HepG2 (cell line): ENCODE results near the gene LMAN2L. TPM values are rescaled to one million over a fixed set of nuclear protein-coding genes. Genes with fewer than 3 reads are reported as not detected.
A peak's percentile ranks its signal among the peaks of the same experiment; 100 is the strongest.

Experiments
- AHDC1 ChIP-seq: sonication (generic); formaldehyde crosslinking; IDR thresholded peaks from 2 replicates; pipeline ENCODE4 v1.5.1; 2020; ENCODE audit warnings: mild to moderate bottlenecking, missing genetic modification reagents, borderline replicate concordance
- CEBPB ChIP-seq: IDR thresholded peaks from 2 replicates; pipeline ENCODE4 v1.6.1; 2011; ENCODE audit warnings: low read depth, low read length, improper control_type of control experiment, borderline replicate concordance
- DBP ChIP-seq: sonication (generic); formaldehyde crosslinking; IDR thresholded peaks from 2 replicates; pipeline ENCODE4 v1.4.0; 2020; ENCODE audit warnings: missing genetic modification reagents; ENCODE audit errors: not compliant biosample characterization
- E2F5 ChIP-seq: sonication (generic); formaldehyde crosslinking; conservative IDR thresholded peaks from 2 replicates; pipeline ENCODE4 v1.4.0; 2020; ENCODE audit warnings: missing genetic modification reagents
- FLYWCH1 ChIP-seq: sonication (generic); formaldehyde crosslinking; IDR thresholded peaks from 2 replicates; pipeline ENCODE4 v1.8.1; 2023; ENCODE audit warnings: mild to moderate bottlenecking, missing genetic modification reagents
- MAZ ChIP-seq, 2 experiments: sonication (generic) in 1 of 2; formaldehyde crosslinking in 1 of 2; IDR thresholded peaks; 2 replicates each; pipeline versions ENCODE4 v1.5.0 to v1.6.1; 2012 to 2020; ENCODE audit warnings: low read depth in 2 of 2, mild to moderate bottlenecking in 2 of 2, borderline replicate concordance in 1 of 2, improper control_type of control experiment in 1 of 2, low read length in 1 of 2, missing genetic modification reagents in 1 of 2, moderate library complexity in 1 of 2
- NONO ChIP-seq, 2 experiments: fragments of 450-650 bp in 1 of 2; sonication (generic) in 1 of 2; formaldehyde crosslinking in 1 of 2; IDR thresholded peaks in 1 of 2; conservative IDR thresholded peaks in 1 of 2; 2 replicates each; pipeline versions ENCODE4 v1.6.1 to v1.8.0; 2017 to 2022; ENCODE audit warnings: mild to moderate bottlenecking in 1 of 2, missing genetic modification reagents in 1 of 2, moderate library complexity in 1 of 2
- SNAI1 ChIP-seq: sonication (generic); formaldehyde crosslinking; IDR thresholded peaks from 2 replicates; pipeline ENCODE4 v1.5.0; 2020; ENCODE audit warnings: mild to moderate bottlenecking, missing genetic modification reagents, borderline replicate concordance
- SNAPC5 ChIP-seq: sonication (generic); formaldehyde crosslinking; IDR thresholded peaks from 2 replicates; pipeline ENCODE4 v1.8.1; 2023; ENCODE audit warnings: mild to moderate bottlenecking, missing genetic modification reagents, borderline replicate concordance
- SRF ChIP-seq: IDR thresholded peaks from 2 replicates; pipeline ENCODE4 v1.6.1; 2011; ENCODE audit warnings: mild to moderate bottlenecking, low read depth, low read length, moderate library complexity
- TFE3 ChIP-seq: IDR thresholded peaks from 2 replicates; pipeline ENCODE4 v1.6.1; 2016
- ZBTB14 ChIP-seq: sonication (generic); formaldehyde crosslinking; IDR thresholded peaks from 2 replicates; pipeline ENCODE4 v1.4.0; 2020; ENCODE audit warnings: missing genetic modification reagents
- ZNF724P ChIP-seq: sonication (generic); formaldehyde crosslinking; IDR thresholded peaks from 2 replicates; pipeline ENCODE4 v1.8.0; 2022; ENCODE audit warnings: missing genetic modification reagents, borderline replicate concordance
- polyA plus RNA-seq, 8 experiments: library from polyadenylated mRNA; depleted of rRNA in 3 of 8; stranded (reverse) in 7 of 8; unstranded in 1 of 8; fragments of >200 nt; fragmentation: Illumina TruSeq in 4 of 8; extraction: Trizol in 4 of 8; gene quantifications; 2 replicates each; pipeline versions ENCODE4 v1.2.1 to v1.2.3, GENCODE V29; 2011 to 2016; ENCODE audit warnings: low read depth in 4 of 8, missing spikeins in 1 of 8, mixed read lengths in 1 of 8; ENCODE audit not compliant: insufficient read depth in 1 of 8
- total RNA-seq, 5 experiments: library from RNA; depleted of rRNA; stranded (reverse); fragments of >200 nt; fragmentation: Illumina TruSeq; extraction: Trizol; gene quantifications; 2 replicates each; pipeline ENCODE4 v1.2.3, GENCODE V29; 2016; ENCODE audit warnings: low read depth in 1 of 5

LMAN2L gene
- total and polyA plus RNA-seq, 2 of the 13 experiments (the other 11 are each of a cell fraction or from before 2014, with no cell fraction given): 39.1 to 57.9 TPM

- TF ChIP-seq TFE3 (CRISPR knock-in tag) (peak; percentile 30; the same call in 1 of the 2 replicates), SNAPC5 (CRISPR knock-in tag) (no peak), ZBTB14 (CRISPR knock-in tag) (peak; percentile 56; the same call in 1 of the 2 replicates), FLYWCH1 (peak; percentile 39; the same call in 1 of the 2 replicates), ZNF724P (CRISPR knock-in tag) (0 out of 2 replicates have a peak, but pooled peaks have one; percentile 58), SNAI1 (no peak), MAZ (IDR thresholded peaks at IDR 0.05; ENCODE audit: borderline replicate concordance, low read depth, low read length) (no peak; the same call in 1 of the 2 replicates), MAZ (CRISPR knock-in tag; IDR thresholded peaks at IDR 0.05; ENCODE audit: low read depth) (peak; percentile 88), CEBPB (no peak), NONO (IDR thresholded peaks at IDR 0.05) (no peak), NONO (CRISPR knock-in tag; conservative IDR thresholded peaks at IDR 0.05) (no peak), E2F5 (CRISPR knock-in tag) (0 out of 2 replicates have a peak, but pooled peaks have one; percentile 38), DBP (CRISPR knock-in tag) (peak; percentile 32), SRF (no peak), AHDC1 (no peak)
These were observed 20.4 kb upstream of the LMAN2L start, which contains the start of gene CNNM4 (continued) for GRCh38 chr2:96760036-96760985.
